DMS 273 (cell line): ENCODE data around the gene MT1G.
"Not testable (repeated sequence)": the region's sequence is repeated elsewhere in the genome, so short reads cannot be mapped to it uniquely, and the experiment has no call there.

Experiments used
- DNase-seq: peaks from one replicate; lab custom pipeline; 2025; ENCODE audit not compliant: unreplicated experiment; lab: John Stamatoyannopoulos, UW

The MT1G gene

DNA sequence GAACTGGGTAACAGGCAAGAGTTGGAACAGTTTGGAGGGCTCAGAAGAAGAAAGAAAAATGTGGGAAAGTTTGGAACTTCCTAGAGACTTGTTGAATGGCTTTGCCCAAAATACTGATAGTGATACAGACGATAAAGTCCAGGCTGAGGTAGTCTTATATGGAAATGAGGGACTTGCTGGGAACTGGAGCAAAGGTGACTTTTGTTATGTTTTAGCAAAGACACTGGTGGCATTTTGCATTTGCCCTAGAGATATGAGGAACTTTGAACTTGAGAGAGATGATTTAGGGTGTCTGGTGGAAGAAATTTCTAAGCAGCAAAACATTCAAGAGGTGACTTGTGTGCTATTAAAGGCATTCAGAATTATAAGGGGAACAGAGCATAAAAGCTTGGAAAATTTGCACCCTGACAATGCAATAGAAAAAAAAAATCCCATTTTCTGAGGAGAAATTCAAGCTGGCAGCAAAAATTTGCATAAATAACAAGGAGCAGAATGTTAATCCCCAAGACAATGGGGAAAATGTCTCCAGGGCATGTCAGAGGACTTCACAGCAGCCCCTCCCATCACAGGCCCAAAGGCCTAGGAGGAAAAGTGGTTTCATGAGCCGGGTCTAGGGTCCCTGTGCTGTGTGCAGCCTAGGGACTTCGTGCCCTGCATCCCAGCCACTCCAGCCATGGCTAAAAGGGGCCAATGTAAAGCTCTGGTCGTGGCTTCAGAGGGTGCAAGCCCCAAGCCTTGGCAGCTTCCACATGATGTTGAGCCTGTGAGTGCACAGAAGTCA lies 46.0 kb downstream of the MT1G start:
- DNase-seq = not testable (repeated sequence)

DNA sequence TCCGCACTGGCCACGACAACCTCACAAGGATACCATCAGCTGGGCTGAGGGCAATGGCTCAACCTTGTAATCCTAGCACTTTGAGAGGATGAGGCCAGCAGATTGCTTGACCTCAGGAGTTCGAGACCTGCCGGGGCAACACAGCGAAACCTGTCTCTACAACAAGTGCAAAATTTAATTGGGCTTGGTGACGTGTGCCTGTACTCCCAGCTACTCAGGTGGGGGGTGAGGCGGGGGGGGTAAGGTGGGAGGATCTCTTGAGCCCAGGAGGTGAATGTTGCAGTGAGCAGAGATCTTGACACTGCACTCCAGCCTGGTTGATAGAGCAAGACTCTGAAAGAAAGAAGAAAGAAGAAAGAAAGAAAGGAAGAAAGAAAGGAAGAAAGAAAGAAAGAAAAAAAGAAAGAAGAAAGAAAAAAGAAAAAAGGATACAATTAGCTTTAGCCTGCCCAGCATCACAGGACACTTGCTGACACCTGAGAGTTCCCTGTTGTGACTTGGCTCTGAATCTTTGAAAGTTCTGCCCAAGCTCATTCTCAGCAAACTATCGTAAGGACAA lies 47.4 kb downstream of the MT1G start:
- no peak for DNase-seq

GRCh38 chr16:56618138-56618537 lies 49.7 kb downstream of the MT1G start:
- no peak for DNase-seq

- DNase-seq = peak; percentile 64
Observed at GRCh38 chr16:56617212-56618085, 50.4 kb downstream of the MT1G start.
